HL-60 (cell line): ENCODE results near the gene CCT2.

Experiments used
- CTCF ChIP-seq: IDR thresholded peaks from one replicate; pipeline ENCODE4 v1.5.1; 2011; ENCODE audit warnings: low read length, control low read depth, inconsistent platforms; ENCODE audit not compliant: insufficient read depth
- GABPA ChIP-seq: IDR thresholded peaks from 2 replicates; pipeline ENCODE4 v1.6.1; 2012; ENCODE audit warnings: low read depth
- POLR2AphosphoS5 ChIP-seq: IDR thresholded peaks from 2 replicates; pipeline ENCODE4 v1.6.1; 2012; ENCODE audit warnings: low read depth
- REST ChIP-seq: IDR thresholded peaks from 2 replicates; pipeline ENCODE4 v1.6.1; 2012; ENCODE audit warnings: low read depth; ENCODE audit not compliant: insufficient replicate concordance
- SPI1 ChIP-seq: IDR thresholded peaks from 2 replicates; pipeline ENCODE4 v1.6.1; 2012; ENCODE audit warnings: low read depth, mild to moderate bottlenecking, borderline replicate concordance

GRCh38 chr12:69641546-69641945 is 56.3 kb downstream of the CCT2 start:
- TF ChIP-seq CTCF: no peak
- no peak for TF ChIP-seq POLR2AphosphoS5
- no peak for TF ChIP-seq GABPA
- TF ChIP-seq SPI1: no peak
- TF ChIP-seq REST: no peak
